SK-N-SH (cell line): ENCODE measurements around the gene AKAP14. TPM values are rescaled to one million over a fixed set of nuclear protein-coding genes. Genes with fewer than 3 reads are reported as not detected.

Experiments
- CTCF ChIA-PET: fragments of 300-600, 350-600 bp; formaldehyde crosslinking; extraction: SDS; loops from one replicate; lab custom pipeline; 2021; lab: Yijun Ruan, JAX
- POLR2A ChIA-PET: fragments of 350-600 bp; sonication (Branson Sonifier 250); formaldehyde crosslinking; extraction: SDS; loops from one replicate; lab custom pipeline; 2020; ENCODE audit warnings: antibody characterized with exemption, inconsistent platforms; lab: Yijun Ruan, JAX
- DNase-seq: peaks from one replicate; pipeline ENCODE4 v3.0.0; 2012
- H2AFZ ChIP-seq: fragments of 200-600 bp; sonication (generic); 2 replicates; pipeline ENCODE4 v1.8.1; 2016; ENCODE audit warnings: antibody characterized with exemption, mild to moderate bottlenecking, low read depth
- H3F3A ChIP-seq: fragments of 200-600 bp; sonication (generic); replicated peaks from 2 replicates; pipeline ENCODE3; 2016; ENCODE audit warnings: antibody characterized with exemption, mild to moderate bottlenecking; ENCODE audit not compliant: insufficient read depth
- H3K27ac ChIP-seq, 2 experiments: fragments of 200-500 bp in 1 of 2; fragments of 200-600 bp in 1 of 2; sonication (Bioruptor generic) in 1 of 2; sonication (generic), shearing (Covaris generic) in 1 of 2; 2 replicates each; pipeline versions ENCODE4 v1.5.1 to v1.6.1; 2014 to 2016; ENCODE audit warnings: low read depth in 2 of 2, inconsistent platforms in 1 of 2, low read length in 1 of 2, mild to moderate bottlenecking in 1 of 2, mixed read lengths in 1 of 2
- H3K27me3 ChIP-seq: fragments of 200-600 bp; sonication (generic), shearing (Covaris generic); 2 replicates; pipeline ENCODE4 v1.6.1; 2016; ENCODE audit warnings: mixed run types; ENCODE audit not compliant: insufficient read depth
- H3K36me3 ChIP-seq, 2 experiments: fragments of 200-500 bp in 1 of 2; fragments of 200-600 bp in 1 of 2; sonication (Bioruptor generic) in 1 of 2; sonication (generic) in 1 of 2; replicated peaks in 1 of 2; 2 replicates each; pipeline versions ENCODE3 to v1.5.1; 2014 to 2016; ENCODE audit warnings: low read length in 1 of 2, mild to moderate bottlenecking in 1 of 2; ENCODE audit not compliant: insufficient read depth in 2 of 2, control insufficient read depth in 1 of 2
- H3K4me1 ChIP-seq, 2 experiments: fragments of 200-500 bp in 1 of 2; fragments of 200-600 bp in 1 of 2; sonication (Bioruptor generic) in 1 of 2; sonication (generic), shearing (Covaris generic) in 1 of 2; 2 replicates each; pipeline versions ENCODE4 v1.5.1 to v1.6.1; 2014 to 2016; ENCODE audit warnings: low read depth in 1 of 2, low read length in 1 of 2, mixed run types in 1 of 2; ENCODE audit not compliant: insufficient read depth in 2 of 2, control insufficient read depth in 1 of 2
- H3K4me2 ChIP-seq: fragments of 200-600 bp; sonication (generic), shearing (Covaris generic); 2 replicates; pipeline ENCODE4 v1.6.1; 2017; ENCODE audit warnings: mixed run types
- H3K4me3 ChIP-seq, 2 experiments: fragments of 200-500 bp in 1 of 2; fragments of 200-600 bp in 1 of 2; sonication (Bioruptor generic) in 1 of 2; sonication (generic), shearing (Covaris generic) in 1 of 2; 2 replicates each; pipeline versions ENCODE4 v1.5.1 to v1.8.1; 2014 to 2016; ENCODE audit warnings: low read depth in 2 of 2, inconsistent platforms in 1 of 2, low read length in 1 of 2, mild to moderate bottlenecking in 1 of 2, mixed read lengths in 1 of 2, moderate library complexity in 1 of 2
- H3K79me2 ChIP-seq: fragments of 200-600 bp; sonication (generic); 2 replicates; pipeline ENCODE4 v1.8.1; 2017; ENCODE audit warnings: mild to moderate bottlenecking; ENCODE audit not compliant: insufficient read depth
- H3K9ac ChIP-seq: fragments of 200-600 bp; sonication (generic); 2 replicates; pipeline ENCODE4 v1.6.1; 2017; ENCODE audit warnings: mixed run types
- H3K9me2 ChIP-seq: fragments of 200-600 bp; sonication (generic); 2 replicates; pipeline ENCODE4 v1.6.1; 2017; ENCODE audit warnings: mixed run types
- H3K9me3 ChIP-seq: fragments of 200-600 bp; sonication (generic); 2 replicates; pipeline ENCODE4 v1.6.1; 2017; ENCODE audit warnings: mixed run types, mild to moderate bottlenecking, moderate library complexity
- H4K20me1 ChIP-seq: fragments of 200-600 bp; sonication (generic); 2 replicates; pipeline ENCODE4 v1.6.1; 2017; ENCODE audit warnings: mild to moderate bottlenecking, mixed run types; ENCODE audit not compliant: insufficient read depth
- CHD2 ChIP-seq: fragments of 150-350 bp; IDR thresholded peaks from 2 replicates; pipeline ENCODE4 v1.6.1; 2018; ENCODE audit warnings: low read length; ENCODE audit not compliant: partially characterized antibody
- CTCF ChIP-seq: fragments of 200-600 bp; sonication (generic); IDR thresholded peaks from 2 replicates; pipeline ENCODE4 v1.6.1; 2017; ENCODE audit warnings: antibody characterized with exemption, mild to moderate bottlenecking, moderate library complexity
- ELF1 ChIP-seq: IDR thresholded peaks from 2 replicates; pipeline ENCODE4 v1.4.0; 2012
- FOXM1 ChIP-seq: IDR thresholded peaks from 2 replicates; pipeline ENCODE4 v1.4.0; 2012; ENCODE audit warnings: low read depth, mild to moderate bottlenecking
- GABPA ChIP-seq: IDR thresholded peaks from 2 replicates; pipeline ENCODE4 v1.4.0; 2012; ENCODE audit warnings: low read depth, mild to moderate bottlenecking
- GATA2 ChIP-seq: sonication (generic); formaldehyde crosslinking; IDR thresholded peaks from 2 replicates; pipeline ENCODE4 v1.5.0; 2020; ENCODE audit warnings: mild to moderate bottlenecking, missing genetic modification reagents
- IRF3 ChIP-seq: fragments of 150-350 bp; IDR thresholded peaks from 2 replicates; pipeline ENCODE4 v1.6.1; 2016; ENCODE audit warnings: mild to moderate bottlenecking, low read depth, low read length
- MAX ChIP-seq: IDR thresholded peaks from 2 replicates; pipeline ENCODE4 v1.4.0; 2012; ENCODE audit warnings: low read depth
- PBX3 ChIP-seq: IDR thresholded peaks from 2 replicates; pipeline ENCODE4; 2012
- POLR2AphosphoS5 ChIP-seq: IDR thresholded peaks from 2 replicates; pipeline ENCODE4 v1.6.1; 2012; ENCODE audit warnings: low read depth, low read length
- RFX5 ChIP-seq: IDR thresholded peaks from 2 replicates; pipeline ENCODE4 v1.6.1; 2012; ENCODE audit warnings: mild to moderate bottlenecking, improper control_type of control experiment, low read length
- RXRA ChIP-seq: IDR thresholded peaks from 2 replicates; pipeline ENCODE4 v1.4.0; 2012; ENCODE audit warnings: low read depth, mild to moderate bottlenecking, borderline replicate concordance
- SIN3A ChIP-seq: IDR thresholded peaks from 2 replicates; pipeline ENCODE4 v1.6.1; 2012; ENCODE audit warnings: low read depth, mild to moderate bottlenecking, low read length, moderate library complexity, borderline replicate concordance
- TAF1 ChIP-seq: IDR thresholded peaks from 2 replicates; pipeline ENCODE4 v1.6.1; 2012; ENCODE audit warnings: low read depth, mild to moderate bottlenecking, low read length, moderate library complexity, borderline replicate concordance
- TEAD4 ChIP-seq: IDR thresholded peaks from 2 replicates; pipeline ENCODE4 v1.4.0; 2012; ENCODE audit warnings: mild to moderate bottlenecking, borderline replicate concordance; ENCODE audit not compliant: insufficient read depth
- YY1 ChIP-seq: IDR thresholded peaks from 2 replicates; pipeline ENCODE4 v1.4.0; 2012; ENCODE audit warnings: low read depth, mild to moderate bottlenecking
- ZBTB33 ChIP-seq: IDR thresholded peaks from 2 replicates; pipeline ENCODE4 v1.4.0; 2012; ENCODE audit warnings: low read depth, borderline replicate concordance
- WGBS: methylation state at CpG from one replicate; pipeline ENCODE4 v1.1.6; 2017; ENCODE audit warnings: low lambda C conversion rate; 5-methylcytosine and 5-hydroxymethylcytosine counted together
- polyA plus RNA-seq, 3 experiments: library from polyadenylated mRNA; depleted of rRNA; stranded (reverse); fragments of >200 nt; gene quantifications; 2 replicates each; pipeline ENCODE4 v1.2.3, GENCODE V29; 2012

The AKAP14 gene
- polyA plus RNA-seq (2012; rRNA removed) = 0.16 and 0.23 TPM in 2 replicates
- 0.12 and 0.67 TPM in 2 replicates for polyA plus RNA-seq (2012; cell fraction: cytosol; rRNA removed)
- not detected in 2 replicates for polyA plus RNA-seq (2012; cell fraction: nucleus; rRNA removed)

- peak; percentile 26 for DNase-seq
- no peak within 1 kb of the TSS for H3K4me3 ChIP-seq
- no peaks in the 10 kb centered on the region for H3K9me3 ChIP-seq
- H3K27me3 ChIP-seq = peaks cover 31% of the 10 kb centered on the region; the same call in 1 of the 2 replicates
- no peaks in the 10 kb centered on the region for H3F3A ChIP-seq
- no peak within 1 kb of the TSS for H3K9ac ChIP-seq
- no peak within 1 kb of the TSS for H3K4me2 ChIP-seq
- ChIA-PET CTCF (interaction anchor here (0.6 to 1.8 kb wide), 5 partner anchors 9 to 321 kb away, joined by 3 to 7 read pairs (median 3); no protein-coding TSS in a partner anchor), POLR2A (no interaction called here)
- H3K9me2 ChIP-seq = no peaks in the 10 kb centered on the region
- H3K4me1 ChIP-seq = no peaks in the 10 kb centered on the region
- no peaks in the 10 kb centered on the region for H3K79me2 ChIP-seq
- H3K27ac ChIP-seq = no peak within 1 kb of the TSS
- H2AFZ ChIP-seq = no peak within 1 kb of the TSS
- 49% methylated on average over 3 of the region's 4 CpGs for WGBS
- no peaks in the 10 kb centered on the region for H3K36me3 ChIP-seq
- no peaks in the 10 kb centered on the region for H4K20me1 ChIP-seq
- no peak for TF ChIP-seq ELF1
Measured at GRCh38 chrX:119895843-119896326, at the start of gene AKAP14. TSS of gene AKAP14 (plus strand) at chrX:119895893. CDS start at chrX:119903224, 7,331 bp downstream.

- CTCF ChIA-PET = interaction anchor here (1.2 to 1.3 kb wide), 2 partner anchors 28 to 35 kb away, joined by 4 to 6 read pairs; no protein-coding TSS in a partner anchor
- peak within 1 kb of the TSS; percentile 82 for H3K9ac ChIP-seq
Measured at GRCh38 chrX:119852382-119853353, 43.0 kb upstream of the AKAP14 start, which contains the start of gene UPF3B. TSS of gene UPF3B (minus strand) at chrX:119852963. CDS start at chrX:119852928, 35 bp downstream.

More at GRCh38 chrX:119852382-119853353, 43.0 kb upstream of the AKAP14 start, which contains the start of gene UPF3B:
- peaks cover 0 to 2% of the 10 kb centered on the region in 2 experiments; a peak in 1 of 4 replicates for H3K4me1 ChIP-seq
- peak within 1 kb of the TSS; percentile 84 to 85 for H3K27ac ChIP-seq
- peak within 1 kb of the TSS; percentile 74 to 96 for H3K4me3 ChIP-seq
- peaks cover 20% of the 10 kb centered on the region for H3K27me3 ChIP-seq
- peaks cover 27% of the 10 kb centered on the region for H3K79me2 ChIP-seq
- WGBS = under 1% methylated on average over 53 of the region's 54 CpGs
- peak within 1 kb of the TSS; percentile 91 for H3K4me2 ChIP-seq
- H3K9me2 ChIP-seq = no peaks in the 10 kb centered on the region
- peak; percentile 95 for DNase-seq
- peaks cover 3% of the 10 kb centered on the region for H3F3A ChIP-seq
- no peaks in the 10 kb centered on the region for H3K9me3 ChIP-seq
- H4K20me1 ChIP-seq = no peaks in the 10 kb centered on the region
- H3K36me3 ChIP-seq = peaks cover 6 to 33% of the 10 kb centered on the region in 2 experiments
- POLR2A ChIA-PET = interaction anchor here (0.7 to 1.9 kb wide), 5 partner anchors 10 to 61 kb away, joined by 3 to 37 read pairs (median 4); partner anchors contain the start of genes NDUFA1, RNF113A and RPL39
- peak within 1 kb of the TSS; percentile 98 for H2AFZ ChIP-seq
- TF ChIP-seq RFX5 = peak; percentile 27; the same call in 1 of the 2 replicates
- TF ChIP-seq PBX3 = no peak
- TF ChIP-seq SIN3A = peak; percentile 82; the same call in 1 of the 2 replicates
- peak; percentile 87 for TF ChIP-seq POLR2AphosphoS5
- TF ChIP-seq IRF3 = no peak
- TF ChIP-seq RXRA = 0 out of 2 replicates have a peak, but pooled peaks have one; percentile 34
- peak; percentile 62; the same call in 1 of the 2 replicates for TF ChIP-seq MAX
- TF ChIP-seq GATA2 (CRISPR knock-in tag) = no peak; the same call in 1 of the 2 replicates
- TF ChIP-seq TEAD4 = no peak
- TF ChIP-seq ZBTB33 = peak; percentile 97
- peak; percentile 99 for TF ChIP-seq CHD2
- no peak for TF ChIP-seq CTCF
- peak; percentile 7; the same call in 1 of the 2 replicates for TF ChIP-seq TAF1
- TF ChIP-seq YY1 = peak; percentile 93
- TF ChIP-seq GABPA = peak; percentile 45
- TF ChIP-seq FOXM1 = no peak
